ENCODE data around the gene E2F1.

The E2F1 gene

GRCh38 chr20:33727806-33728205, 41.6 kb upstream of the E2F1 start:
- Histone ChIP-seq H3K4me3 (replicated peaks; ENCODE audit: insufficient read depth, low read length) (no peak overlapping the region), H3K27ac (replicated peaks) (no peak overlapping the region), H3K27me3 (ENCODE audit: insufficient read depth, poor library complexity, severe bottlenecking) (no peaks in the 10 kb centered on the region)
- no peak for TF ChIP-seq GABPA (IDR thresholded peaks at IDR 0.05; ENCODE audit: low read depth)
- DNase-seq (ENCODE audit: low read depth in 1 of 2, low spot score in 1 of 2), result no peak

DNA sequence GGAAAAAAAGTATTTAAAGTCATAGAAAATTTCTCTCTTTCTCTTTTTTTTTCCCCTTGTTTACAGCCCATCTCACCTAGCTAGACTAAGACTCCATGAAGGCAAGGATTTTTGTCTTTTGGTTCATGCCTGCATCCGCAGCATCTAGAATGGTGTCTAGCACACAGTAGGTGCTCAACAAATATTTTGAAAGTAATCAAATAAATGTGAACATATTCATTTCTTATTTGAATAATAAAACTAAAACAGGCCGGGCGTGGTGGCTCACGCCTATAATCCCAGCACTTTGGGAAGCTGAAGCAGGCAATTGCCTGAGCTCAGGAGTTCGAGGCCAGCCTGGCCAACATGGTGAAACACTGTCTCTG, 40.9 kb upstream of the E2F1 start:
- TF ChIP-seq GABPA (IDR thresholded peaks at IDR 0.05; ENCODE audit: low read depth), result no peak
- TF ChIP-seq, protein P1, sequence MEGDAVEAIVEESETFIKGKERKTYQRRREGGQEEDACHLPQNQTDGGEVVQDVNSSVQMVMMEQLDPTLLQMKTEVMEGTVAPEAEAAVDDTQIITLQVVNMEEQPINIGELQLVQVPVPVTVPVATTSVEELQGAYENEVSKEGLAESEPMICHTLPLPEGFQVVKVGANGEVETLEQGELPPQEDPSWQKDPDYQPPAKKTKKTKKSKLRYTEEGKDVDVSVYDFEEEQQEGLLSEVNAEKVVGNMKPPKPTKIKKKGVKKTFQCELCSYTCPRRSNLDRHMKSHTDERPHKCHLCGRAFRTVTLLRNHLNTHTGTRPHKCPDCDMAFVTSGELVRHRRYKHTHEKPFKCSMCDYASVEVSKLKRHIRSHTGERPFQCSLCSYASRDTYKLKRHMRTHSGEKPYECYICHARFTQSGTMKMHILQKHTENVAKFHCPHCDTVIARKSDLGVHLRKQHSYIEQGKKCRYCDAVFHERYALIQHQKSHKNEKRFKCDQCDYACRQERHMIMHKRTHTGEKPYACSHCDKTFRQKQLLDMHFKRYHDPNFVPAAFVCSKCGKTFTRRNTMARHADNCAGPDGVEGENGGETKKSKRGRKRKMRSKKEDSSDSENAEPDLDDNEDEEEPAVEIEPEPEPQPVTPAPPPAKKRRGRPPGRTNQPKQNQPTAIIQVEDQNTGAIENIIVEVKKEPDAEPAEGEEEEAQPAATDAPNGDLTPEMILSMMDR (IDR thresholded peaks at IDR 0.05; ENCODE audit: insufficient read depth, low read length), result no peak
- TF ChIP-seq POLR2AphosphoS5 (IDR thresholded peaks at IDR 0.05; ENCODE audit: low read depth), result no peak
- TF ChIP-seq, protein P2, sequence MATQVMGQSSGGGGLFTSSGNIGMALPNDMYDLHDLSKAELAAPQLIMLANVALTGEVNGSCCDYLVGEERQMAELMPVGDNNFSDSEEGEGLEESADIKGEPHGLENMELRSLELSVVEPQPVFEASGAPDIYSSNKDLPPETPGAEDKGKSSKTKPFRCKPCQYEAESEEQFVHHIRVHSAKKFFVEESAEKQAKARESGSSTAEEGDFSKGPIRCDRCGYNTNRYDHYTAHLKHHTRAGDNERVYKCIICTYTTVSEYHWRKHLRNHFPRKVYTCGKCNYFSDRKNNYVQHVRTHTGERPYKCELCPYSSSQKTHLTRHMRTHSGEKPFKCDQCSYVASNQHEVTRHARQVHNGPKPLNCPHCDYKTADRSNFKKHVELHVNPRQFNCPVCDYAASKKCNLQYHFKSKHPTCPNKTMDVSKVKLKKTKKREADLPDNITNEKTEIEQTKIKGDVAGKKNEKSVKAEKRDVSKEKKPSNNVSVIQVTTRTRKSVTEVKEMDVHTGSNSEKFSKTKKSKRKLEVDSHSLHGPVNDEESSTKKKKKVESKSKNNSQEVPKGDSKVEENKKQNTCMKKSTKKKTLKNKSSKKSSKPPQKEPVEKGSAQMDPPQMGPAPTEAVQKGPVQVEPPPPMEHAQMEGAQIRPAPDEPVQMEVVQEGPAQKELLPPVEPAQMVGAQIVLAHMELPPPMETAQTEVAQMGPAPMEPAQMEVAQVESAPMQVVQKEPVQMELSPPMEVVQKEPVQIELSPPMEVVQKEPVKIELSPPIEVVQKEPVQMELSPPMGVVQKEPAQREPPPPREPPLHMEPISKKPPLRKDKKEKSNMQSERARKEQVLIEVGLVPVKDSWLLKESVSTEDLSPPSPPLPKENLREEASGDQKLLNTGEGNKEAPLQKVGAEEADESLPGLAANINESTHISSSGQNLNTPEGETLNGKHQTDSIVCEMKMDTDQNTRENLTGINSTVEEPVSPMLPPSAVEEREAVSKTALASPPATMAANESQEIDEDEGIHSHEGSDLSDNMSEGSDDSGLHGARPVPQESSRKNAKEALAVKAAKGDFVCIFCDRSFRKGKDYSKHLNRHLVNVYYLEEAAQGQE (IDR thresholded peaks at IDR 0.05; ENCODE audit: insufficient replicate concordance, low read depth), result no peak
- no peak for TF ChIP-seq SPI1 (IDR thresholded peaks at IDR 0.05; ENCODE audit: borderline replicate concordance, low read depth)
- no peaks in the 10 kb centered on the region for H3K27me3 ChIP-seq (ENCODE audit: insufficient read depth, poor library complexity, severe bottlenecking)

DNA sequence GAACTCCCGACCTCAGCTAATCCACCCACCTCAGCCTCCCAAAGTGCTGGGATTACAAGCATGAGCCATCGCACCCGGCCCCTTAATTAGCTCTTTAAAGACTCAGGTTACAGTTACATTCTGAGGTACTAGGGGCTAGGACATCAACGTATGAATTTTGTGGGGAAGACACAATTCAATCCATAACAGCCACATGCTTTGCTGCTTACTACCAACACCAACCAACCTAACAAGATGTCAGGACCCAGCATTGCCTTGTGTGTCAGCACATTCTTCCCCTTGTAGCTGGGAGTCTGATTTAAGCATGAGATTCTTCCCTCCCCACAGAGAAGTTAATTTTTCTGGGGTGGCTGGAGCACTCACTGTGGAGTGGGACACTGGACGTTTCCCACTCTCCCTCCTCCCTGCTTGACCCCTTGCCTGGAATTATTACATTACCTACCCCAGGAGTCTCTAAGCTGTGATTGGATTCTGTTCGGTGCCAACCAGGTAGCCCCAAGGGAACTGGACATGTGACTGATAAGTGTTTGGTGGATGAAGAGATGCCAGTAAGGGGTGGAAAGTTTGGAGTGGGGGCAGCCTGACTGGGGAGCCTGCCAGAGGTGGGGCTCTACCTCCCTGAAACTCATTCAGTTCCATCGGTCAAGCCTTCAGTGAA, 39.6 kb upstream of the E2F1 start:
- no peak for TF ChIP-seq GABPA (IDR thresholded peaks at IDR 0.05; ENCODE audit: low read depth)
- no peak for TF ChIP-seq SPI1 (IDR thresholded peaks at IDR 0.05; ENCODE audit: borderline replicate concordance, low read depth)
- TF ChIP-seq, protein P2 (IDR thresholded peaks at IDR 0.05; ENCODE audit: insufficient replicate concordance, low read depth), result no peak
- TF ChIP-seq, protein P1 (IDR thresholded peaks at IDR 0.05; ENCODE audit: insufficient read depth, low read length), result no peak
- no peak for TF ChIP-seq POLR2AphosphoS5 (IDR thresholded peaks at IDR 0.05; ENCODE audit: low read depth)
- H3K4me3 ChIP-seq (replicated peaks; ENCODE audit: insufficient read depth, low read length), result no peak overlapping the region
- H3K27me3 ChIP-seq (ENCODE audit: insufficient read depth, poor library complexity, severe bottlenecking), result no peaks in the 10 kb centered on the region
- peak overlapping the region; percentile 70 for H3K27ac ChIP-seq (replicated peaks)
- DNase-seq (ENCODE audit: low read depth in 1 of 2, low spot score in 1 of 2), result no peak

More for the DNA sequence above, 40.9 kb upstream of the E2F1 start:
- DNase-seq (ENCODE audit: low read depth in 1 of 2, low spot score in 1 of 2), result no peak
- Histone ChIP-seq H3K4me3 (replicated peaks; ENCODE audit: insufficient read depth, low read length) (no peak overlapping the region), H3K27ac (replicated peaks) (no peak overlapping the region)

- TF ChIP-seq GABPA (IDR thresholded peaks at IDR 0.05; ENCODE audit: low read depth) (no peak), POLR2AphosphoS5 (IDR thresholded peaks at IDR 0.05; ENCODE audit: low read depth) (no peak), SPI1 (IDR thresholded peaks at IDR 0.05; ENCODE audit: borderline replicate concordance, low read depth) (0 out of 2 replicates have a peak, but pooled peaks have one; percentile 12)
- TF ChIP-seq, protein P2 (IDR thresholded peaks at IDR 0.05; ENCODE audit: insufficient replicate concordance, low read depth), result no peak
- TF ChIP-seq, protein P1 (IDR thresholded peaks at IDR 0.05; ENCODE audit: insufficient read depth, low read length), result no peak
- DNase-seq (ENCODE audit: low read depth in 1 of 2, low spot score in 1 of 2), result peak; percentile 93 to 98
- no peaks in the 10 kb centered on the region for H3K27me3 ChIP-seq (ENCODE audit: insufficient read depth, poor library complexity, severe bottlenecking)
- H3K4me3 ChIP-seq (replicated peaks; ENCODE audit: insufficient read depth, low read length), result no peak overlapping the region
- H3K27ac ChIP-seq (replicated peaks), result peak overlapping the region; percentile 70
Observed at GRCh38 chr20:33724439-33725094, 38.4 kb upstream of the E2F1 start.

All from HL-60 (cell line).